Left forelimb (tissue), 1 donor: ENCODE measurements around the gene TRIM44.
A peak's percentile ranks its signal among the peaks of the same experiment; 100 is the strongest.
"Not testable (repeated sequence)": the region's sequence is repeated elsewhere in the genome, so short reads cannot be mapped to it uniquely, and the experiment has no call there.

Source experiments
- DNase-seq: peaks from one replicate; pipeline ENCODE4 v3.0.0-alpha.2; 2018; ENCODE audit warnings: low spot score

TRIM44 gene

DNA sequence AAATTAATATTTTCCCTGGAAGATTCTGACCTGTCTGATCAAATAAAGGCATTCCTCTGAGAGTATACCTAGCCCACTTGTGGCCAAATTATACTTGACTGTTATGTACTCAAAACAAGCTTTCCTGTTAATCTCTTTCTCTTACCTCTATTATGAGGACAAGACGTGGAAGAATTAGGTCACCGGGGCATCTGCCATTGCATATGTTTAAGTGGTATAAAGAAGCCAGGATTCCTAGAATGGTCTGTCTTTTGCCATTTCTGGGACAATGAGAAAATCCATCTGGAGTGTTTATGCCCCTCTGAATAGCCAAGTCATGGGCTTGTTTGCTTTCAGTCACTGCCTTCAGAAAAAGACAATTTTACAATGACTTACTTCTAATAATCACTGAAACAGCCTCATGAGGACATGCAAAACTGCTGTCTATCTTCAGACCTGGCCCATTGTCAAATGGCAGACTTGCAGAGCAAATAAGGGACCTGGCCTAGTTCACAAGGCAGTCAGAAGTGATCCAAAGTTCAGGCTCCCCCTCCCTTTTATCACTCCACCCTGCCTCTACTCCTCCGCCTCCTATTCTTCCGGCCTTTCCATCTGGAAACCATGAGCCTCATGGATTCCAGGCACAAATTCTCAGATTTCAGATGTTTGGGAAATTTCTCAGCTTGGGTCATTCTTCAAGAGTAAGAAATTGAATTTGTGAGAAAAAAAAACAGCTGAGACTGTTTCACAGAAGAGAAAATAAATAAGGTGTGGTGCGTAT lies 153.2 kb downstream of the TRIM44 start:
- DNase-seq, result peak; percentile 72

DNA sequence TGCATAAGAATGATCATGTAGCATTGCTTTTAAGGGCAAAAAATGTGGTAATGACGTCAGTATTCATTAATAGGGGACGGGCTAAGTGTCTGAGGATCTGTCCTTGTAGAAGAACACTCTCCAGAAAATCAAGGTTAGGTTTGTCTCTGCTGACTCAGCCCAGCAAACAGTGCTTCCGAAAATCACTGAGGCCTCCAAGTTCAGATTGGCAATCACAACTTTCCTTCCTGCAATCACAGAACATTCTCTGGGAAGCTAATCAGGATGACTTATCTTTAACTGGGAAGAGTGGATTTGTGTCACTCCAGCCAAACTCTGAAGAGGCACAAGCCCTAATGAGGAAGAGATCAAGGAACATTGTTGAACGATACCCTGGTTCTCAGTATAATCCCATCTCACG lies 158.0 kb downstream of the TRIM44 start:
- DNase-seq, result no peak

DNA sequence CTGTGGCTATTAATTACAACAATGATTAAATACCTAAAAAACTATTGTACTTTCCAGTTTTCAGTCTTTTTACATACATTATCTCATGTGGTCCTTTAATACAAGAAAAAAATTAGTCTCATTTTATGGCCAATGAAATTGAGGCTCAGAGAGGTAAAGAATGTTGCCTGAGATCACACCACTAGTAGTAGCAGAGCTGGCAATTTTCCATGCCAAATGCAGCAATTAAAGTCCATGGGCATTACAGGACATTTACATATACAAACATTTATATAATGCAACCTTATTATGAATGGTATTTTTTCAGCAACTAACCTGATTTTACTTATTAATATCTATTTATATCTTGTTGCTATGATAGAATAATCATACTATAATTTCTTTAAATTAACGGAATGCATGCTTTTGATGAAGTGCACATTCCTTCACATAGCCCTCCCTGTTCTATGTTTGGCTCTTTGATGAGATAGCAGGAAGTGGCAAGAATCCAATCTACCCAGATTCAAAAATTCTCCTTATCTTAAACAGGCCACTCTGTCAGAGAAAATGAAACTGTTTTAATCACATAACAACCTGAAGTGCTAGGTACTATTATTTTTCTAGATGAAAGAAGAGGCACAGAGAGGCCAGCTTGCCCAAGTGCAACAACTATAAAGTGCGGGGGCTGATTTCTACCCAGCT lies 160.4 kb downstream of the TRIM44 start:
- DNase-seq, result no peak

DNA sequence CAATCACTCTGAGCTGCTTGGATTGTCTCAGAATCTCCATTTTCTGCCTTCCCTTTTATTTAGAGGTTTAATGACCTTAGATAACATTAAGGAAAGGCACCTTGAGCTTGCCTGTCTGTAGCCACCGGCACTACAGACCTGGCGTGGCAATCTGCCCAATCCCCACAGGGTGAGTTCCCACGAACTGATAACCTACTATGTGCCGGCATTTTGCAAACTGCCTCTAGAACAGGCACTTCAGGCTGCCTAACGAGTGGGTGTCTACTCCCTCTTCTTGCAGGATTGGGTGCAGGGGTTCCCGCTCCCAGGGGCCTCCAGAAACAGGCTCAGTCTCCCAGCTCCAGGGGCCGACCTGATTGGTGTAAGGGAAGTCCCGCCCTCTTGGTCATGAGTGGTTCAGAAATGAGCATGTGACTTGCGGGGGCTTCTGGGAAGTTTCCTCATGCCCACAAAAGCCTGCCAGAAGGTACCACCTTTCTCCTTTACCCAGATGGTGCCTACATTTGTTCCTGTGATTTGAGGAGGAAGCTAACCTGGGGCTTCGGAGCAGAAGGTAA lies 161.2 kb downstream of the TRIM44 start:
- no peak for DNase-seq

DNA sequence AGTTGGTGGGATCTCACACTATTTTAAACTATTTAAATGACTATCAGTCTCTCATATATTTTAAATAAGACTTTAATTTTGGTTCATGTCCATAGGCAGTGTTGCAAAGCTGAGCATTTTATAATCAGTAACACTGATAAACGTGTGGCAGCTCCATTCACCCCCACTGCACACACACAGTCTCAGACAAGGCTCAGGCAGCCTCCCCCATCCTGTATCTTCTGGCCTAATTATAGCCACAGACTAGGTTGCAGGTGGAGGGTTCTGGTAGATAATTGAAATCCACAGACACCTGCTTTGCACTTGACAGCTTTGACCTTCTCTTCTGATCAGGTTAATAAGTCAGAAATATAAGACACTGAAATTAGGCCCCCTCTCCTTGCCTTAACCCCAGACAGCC lies 162.8 kb downstream of the TRIM44 start:
- no peak for DNase-seq

DNA sequence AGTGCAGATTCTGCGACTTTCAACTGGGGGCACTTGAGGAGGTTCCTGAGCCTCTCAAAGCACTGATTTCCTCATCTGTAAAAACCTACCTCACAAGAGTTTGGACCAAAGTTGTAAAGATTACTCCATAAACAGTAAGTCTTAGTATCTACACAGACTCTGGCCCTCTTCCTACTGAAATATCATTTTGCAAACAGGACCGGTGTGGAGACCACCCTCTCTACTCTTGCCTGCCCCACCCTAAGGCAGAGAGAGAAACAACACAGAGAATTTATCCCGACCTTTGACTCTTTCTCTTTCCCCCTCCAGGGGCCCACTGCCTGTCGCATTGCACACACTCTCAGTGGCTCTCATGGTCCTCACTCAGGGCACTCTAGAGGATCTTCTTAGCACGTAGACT lies 163.4 kb downstream of the TRIM44 start:
- no peak for DNase-seq

DNA sequence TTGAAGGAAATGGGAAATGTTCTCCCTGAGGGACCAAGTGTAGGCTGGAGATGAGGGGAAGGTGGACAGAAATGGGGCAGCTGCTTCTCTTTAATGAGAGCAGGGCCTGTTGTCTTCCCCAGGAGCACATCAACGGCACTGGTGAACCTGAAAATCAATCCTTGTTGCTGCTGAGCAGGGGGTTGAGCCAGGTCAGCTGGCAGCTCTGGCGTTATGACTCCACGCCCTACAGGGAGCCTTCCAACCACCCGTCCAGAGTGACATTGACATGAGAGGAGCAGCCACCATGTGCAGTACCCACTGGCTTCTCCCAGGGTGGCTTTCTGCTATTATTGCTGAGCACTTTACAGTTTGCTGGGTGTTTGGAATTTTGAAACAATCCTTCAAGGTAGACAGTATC lies 164.4 kb downstream of the TRIM44 start:
- no peak for DNase-seq

DNA sequence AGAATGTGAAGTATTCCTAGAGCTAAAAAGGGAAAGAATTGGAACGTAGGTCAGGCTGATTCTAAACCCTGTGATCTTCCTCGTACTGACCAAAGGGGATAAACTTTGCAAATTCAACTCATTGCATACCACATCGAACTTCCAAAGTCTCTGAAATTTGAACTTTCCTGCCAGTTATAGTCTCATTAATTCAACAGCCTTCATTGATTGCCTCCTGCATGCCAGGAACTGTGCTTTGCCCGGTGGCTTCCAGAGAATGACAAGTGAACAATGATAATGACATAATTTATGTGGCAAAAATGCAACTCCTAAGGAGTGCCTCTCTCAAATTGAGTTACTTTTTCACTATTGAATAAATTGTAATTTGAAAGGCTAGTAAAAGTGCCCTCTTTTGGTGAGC lies 173.6 kb downstream of the TRIM44 start:
- DNase-seq, result no peak

DNA sequence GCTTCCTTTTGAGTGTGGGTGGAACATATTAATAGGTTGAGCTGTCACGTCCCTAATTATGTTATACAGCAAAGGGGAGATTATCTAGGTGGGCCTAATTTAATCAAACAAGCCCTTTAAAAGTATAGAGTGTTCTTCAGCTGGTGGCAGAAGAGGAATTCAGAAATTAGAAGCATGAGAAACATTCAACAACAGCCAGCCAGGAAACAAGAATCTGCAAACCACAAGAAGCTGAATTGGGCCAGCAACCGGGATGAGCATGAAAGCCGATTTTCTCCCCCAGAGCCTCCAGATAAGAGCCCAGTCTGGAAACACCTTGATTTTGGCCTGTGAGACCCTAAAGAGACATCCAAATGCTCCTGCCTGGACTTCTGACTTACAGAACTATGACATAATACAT lies 175.5 kb downstream of the TRIM44 start:
- DNase-seq, result no peak

DNA sequence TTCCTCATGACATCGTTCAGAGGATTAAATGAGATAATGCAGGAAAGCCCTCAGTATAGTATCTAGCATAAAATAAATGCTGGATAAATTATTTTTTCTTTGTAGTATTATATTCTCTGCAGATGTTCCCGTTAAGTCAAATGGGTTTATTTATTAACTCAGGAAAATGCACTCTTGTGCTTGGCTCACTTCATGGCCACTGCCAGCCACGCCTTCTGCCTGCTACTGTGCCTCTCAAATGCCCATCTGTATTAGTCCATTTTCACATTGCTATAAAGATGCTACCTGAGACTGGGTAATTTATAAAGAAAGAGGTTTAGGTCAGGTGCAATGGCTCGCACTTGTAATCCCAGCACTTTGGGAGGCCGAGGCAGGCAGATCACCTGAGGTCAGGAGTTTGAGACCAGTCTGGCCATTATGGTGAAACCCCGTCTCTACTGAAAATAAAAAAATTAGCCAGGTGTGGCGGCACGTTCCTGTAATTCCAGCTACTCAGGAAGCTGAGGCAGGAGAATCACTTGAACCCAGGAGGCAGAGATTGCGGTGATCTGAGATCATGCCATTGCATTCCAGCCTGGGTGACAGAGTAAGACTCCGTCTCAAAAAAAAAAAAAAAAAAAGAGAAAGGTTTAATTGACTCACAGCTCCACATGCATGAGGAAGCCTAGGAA lies 176.3 kb downstream of the TRIM44 start:
- not testable (repeated sequence) for DNase-seq

DNA sequence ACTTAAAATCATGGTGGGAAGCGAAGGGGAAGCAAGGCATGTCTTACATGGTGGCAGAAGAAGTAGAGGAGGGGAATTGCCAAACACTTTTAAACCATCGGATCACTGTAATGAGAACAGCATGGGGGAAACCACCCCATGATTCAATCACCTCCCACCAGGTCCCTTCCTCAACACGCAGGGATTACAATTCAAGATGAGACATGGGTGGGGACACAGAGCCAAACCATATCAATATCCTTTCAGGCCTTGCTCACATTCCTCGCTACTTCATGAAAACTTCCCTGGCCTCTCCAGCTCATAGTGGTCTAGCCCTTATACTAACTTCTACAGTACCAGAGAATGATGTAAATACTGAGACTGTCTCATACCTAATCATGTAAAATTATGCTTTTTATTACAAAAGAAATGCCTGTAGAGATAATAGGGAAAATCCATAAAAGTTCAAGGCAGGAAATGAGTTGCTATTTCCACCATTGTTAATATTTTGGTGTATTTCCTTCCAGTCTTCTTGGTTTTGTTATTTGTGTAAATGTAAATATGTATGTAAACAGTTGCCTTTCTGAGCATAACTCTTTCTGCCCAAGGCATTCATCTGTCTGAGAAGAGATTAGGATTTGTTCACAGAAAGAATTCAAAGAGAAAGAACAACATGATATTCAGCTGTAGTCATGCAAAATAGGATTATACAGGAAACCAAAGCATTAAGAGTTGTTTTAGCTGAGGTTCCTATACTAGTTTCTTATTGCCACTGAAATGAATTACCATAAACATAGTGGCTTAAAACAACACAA lies 177.0 kb downstream of the TRIM44 start:
- DNase-seq, result no peak

DNA sequence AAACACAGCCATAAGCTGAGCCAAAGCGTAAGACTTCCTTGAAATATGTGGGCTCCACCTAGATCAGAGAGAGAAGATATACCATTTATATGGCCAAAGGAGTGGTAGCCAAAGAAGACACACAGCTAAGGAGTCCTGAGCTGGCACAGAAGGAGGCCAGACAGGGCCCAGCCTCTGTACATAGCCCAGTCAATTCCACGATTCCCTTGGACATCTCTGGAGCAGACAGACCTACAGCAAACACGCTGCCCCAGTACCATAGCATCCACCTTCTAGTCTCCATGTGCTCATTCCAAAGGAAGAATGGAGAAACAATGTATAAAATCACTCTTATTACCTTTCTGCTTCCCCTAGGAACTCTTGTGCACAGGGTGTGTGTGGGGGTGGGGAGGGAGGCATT lies 179.2 kb downstream of the TRIM44 start:
- no peak for DNase-seq

DNA sequence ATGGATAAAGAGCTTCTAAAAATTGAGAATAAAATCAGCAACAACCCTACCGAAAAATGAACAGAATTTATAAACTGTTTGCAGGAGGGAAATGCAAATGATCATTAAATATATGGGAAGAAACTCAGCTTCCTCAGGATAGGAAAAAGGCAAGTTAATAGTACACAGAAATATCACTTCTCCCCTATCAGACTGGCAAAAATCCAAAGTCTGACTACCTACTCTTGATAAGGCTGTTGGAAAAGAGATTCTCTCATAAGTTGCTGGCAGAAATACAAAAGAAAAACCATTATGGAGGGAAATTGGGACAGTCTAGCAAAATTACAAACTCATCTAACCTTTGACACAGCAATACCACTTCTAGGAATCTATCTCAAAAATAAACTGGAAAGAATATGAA lies 180.4 kb downstream of the TRIM44 start:
- no peak for DNase-seq

DNA sequence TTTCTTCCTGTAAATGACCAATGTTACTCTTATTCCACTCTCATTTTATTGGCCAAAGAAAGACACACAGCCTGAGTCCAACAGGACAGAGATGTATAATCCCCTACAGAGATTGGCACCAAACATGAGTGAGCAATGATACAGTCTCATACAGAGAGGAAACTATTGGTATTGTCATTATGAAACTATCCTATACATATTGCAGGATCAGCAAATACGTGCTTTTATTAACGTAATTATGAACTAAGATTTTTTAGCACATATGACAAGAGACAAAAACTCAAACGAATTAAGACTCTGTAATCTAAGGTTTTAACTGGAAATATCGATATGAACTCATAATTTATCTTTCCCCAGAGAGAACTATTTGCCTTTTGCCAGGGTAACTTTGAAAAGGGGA lies 182.0 kb downstream of the TRIM44 start:
- no peak for DNase-seq

DNA sequence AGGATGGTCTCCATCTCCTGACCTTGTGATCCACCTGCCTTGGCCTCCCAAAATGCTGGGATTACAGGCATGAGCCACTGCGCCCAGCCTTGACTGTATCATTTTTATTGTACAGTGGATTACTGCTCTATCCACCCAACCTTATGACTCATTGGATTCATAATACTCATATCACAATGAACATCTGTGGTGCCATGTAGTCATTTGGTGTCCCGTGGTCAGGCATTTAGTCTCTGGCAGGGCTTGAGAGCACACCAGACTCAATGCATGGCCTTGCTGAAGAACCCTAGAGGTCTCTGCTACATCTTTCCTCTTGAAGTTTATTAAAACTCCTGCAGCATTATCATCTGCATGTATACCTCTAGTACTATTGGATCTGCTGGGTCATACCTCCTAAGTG lies 183.3 kb downstream of the TRIM44 start:
- DNase-seq, result no peak

DNA sequence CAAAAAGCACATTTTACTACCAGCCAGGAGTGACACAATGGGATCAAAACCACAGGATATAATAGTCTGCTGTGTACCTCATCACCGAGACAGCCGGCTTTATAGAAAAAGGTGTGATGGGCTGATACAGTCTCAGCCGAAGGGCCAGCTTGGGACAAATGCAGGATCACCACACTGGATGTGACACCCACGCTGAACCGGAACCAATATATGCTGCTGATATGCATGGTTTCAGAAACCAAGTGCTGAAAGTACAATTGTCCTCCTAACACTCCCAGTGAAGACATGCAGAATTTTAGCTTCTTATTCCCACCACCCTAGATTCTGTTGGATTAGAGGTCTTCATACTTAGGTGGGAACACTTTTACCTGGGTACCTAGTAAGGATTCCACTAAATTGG lies 184.3 kb downstream of the TRIM44 start:
- no peak for DNase-seq

DNA sequence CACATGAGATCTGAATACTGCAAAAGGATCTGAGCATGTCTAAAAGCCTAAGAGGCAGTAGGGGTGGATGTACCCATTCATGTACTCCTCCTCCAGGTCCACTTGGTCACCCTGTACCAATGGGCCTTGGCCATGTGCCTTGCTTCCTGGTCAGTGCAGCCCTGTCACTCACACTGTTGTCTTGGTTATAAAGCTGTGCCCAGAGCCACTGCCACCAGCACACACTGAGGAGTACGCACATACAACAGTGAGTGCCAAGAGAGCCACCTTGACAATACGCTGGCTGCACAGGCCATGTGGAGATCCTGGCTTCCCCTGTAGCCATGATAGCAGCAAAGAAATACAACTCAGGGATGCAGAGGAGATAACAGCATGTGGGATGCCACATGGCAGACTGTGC lies 184.9 kb downstream of the TRIM44 start:
- no peak for DNase-seq

DNA sequence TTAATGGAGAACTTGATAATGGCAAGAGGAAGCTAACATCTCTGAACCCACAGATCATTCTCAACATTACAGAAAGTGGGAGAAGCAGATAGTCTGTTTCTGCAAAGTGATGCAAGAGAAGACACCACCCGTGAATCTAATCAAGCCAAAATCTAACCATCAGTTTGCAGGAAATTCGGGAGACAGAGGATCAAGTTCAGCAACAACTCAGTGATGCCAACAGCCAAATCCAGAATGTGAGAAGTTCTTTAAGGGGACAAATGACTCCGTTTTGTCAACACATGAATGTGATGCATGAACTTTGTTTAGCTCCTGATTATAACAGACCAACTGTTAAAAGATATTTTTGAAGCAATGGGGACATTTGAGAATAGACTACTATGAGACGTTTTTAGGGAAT lies 186.0 kb downstream of the TRIM44 start:
- no peak for DNase-seq

DNA sequence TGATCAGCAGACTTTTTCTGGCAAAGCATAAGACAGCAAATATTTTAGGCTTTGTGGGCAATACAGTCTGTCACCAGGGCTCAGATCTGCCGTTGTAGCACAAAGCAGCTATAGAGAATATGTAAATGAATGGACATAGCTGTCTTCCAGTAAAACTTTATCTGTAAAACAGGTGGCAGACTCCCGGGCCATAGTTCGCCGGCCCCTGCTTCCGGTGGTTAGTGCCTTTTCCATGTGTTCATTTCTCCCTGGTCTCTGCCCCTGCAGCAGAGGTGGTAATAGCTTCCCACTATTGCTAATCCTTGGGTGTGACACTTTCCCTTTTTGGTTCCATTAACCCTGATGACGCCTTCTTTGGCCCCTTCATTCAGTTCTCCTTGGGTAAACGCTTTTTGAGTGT lies 187.6 kb downstream of the TRIM44 start:
- no peak for DNase-seq

DNA sequence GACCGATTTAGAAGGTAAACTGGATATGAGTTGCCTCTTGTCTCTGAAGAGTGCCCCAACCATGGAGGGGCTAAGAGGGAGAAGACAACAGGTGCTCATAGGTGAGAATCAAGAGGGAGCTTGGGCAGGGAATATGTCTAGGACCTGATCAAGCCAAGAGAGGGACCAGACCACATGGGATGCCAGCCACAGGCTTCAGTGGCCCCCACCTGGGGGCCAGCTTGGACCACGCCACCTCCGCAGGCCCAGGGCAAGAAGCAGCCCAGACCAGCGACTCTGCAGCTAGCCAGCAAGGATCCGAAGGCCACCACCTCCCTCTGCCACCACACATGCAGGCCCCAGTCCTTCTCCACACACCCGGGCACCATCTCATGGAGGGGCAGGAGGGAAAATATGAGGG lies 188.8 kb downstream of the TRIM44 start:
- no peak for DNase-seq

DNA sequence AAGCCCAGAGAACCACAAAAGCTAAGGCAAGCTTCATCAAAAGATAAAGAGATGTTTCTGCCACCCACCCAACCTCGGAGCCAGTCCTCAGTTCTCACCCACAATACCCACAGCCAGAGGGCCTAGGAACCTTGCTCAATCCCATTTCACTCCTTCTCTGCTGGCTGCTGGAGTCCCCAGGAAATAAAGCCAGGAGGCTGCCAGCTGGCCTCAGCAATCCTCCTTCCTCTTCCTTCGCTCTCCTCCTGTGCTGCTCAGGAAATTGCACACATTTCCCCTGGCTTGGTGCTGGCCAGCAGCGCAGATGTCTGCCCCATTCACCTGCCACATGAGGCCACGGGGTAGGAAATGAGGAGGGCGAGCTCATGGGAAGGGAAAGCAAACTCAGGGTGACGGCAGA lies 189.5 kb downstream of the TRIM44 start:
- DNase-seq, result no peak

DNA sequence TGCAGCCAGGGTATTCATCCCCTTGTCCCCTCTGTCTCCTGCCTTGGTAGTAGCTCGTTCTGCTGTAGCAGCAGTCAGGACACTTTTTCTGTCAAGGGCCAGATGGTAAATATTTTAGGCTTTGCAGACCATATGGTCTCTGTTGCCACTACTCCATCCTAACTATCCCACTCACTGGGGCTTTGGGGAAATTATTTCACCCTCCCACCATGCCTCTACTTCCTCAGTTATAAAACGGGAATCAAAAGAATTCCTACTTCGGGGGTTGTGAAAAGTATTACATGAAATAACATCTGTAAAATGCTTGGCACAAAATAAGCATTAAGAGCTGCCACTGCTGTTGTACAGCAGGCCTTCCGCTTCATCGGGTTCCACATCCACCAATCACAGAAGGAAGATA lies 191.4 kb downstream of the TRIM44 start:
- no peak for DNase-seq
